NCI-H524 treated with DMSO at 0.1 percent for 48 hours (cell line): Measurements from ENCODE around the gene PUS3.
"Not testable (repeated sequence)": the region's sequence is repeated elsewhere in the genome, so short reads cannot be mapped to it uniquely, and the experiment has no call there.

Source experiments
- DNase-seq: peaks from one replicate; lab custom pipeline; 2025; lab: John Stamatoyannopoulos, UW

PUS3 gene

DNA sequence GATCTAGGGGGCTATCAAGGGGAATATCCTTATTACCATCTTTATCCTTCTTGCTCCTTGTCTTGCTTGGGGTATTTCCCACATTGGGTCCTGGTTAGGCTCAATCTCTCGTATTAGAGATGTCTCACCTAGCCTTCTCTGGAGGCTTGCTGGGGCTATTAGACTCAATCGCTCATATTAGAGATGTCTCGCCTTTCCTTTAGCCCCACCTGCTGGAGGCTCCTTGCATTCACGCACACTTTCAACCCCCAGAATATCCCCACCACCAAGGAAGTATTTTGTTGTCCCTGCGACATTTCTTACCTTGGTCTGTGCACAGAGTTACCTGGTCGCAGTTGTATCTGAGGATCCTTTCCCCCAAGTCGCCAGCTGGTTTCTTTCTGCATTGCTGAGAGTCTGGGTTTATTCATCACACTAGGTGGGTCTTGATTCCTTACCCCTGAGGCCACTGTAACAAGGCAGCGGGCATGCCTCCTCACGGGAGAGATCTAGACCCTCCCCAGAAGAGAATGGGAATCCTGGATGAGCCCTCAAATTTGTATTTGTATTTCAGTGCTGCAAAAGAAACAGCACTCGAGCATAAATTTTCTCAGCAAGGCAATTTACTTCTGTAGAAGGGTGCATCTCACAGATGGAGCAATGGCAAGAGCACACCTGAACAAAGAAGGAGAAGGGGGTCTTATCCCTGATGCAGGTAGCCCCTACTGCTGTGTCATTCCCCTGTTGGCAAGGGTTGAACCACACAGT, 31.4 kb downstream of the PUS3 start:
- DNase-seq: no peak

DNA sequence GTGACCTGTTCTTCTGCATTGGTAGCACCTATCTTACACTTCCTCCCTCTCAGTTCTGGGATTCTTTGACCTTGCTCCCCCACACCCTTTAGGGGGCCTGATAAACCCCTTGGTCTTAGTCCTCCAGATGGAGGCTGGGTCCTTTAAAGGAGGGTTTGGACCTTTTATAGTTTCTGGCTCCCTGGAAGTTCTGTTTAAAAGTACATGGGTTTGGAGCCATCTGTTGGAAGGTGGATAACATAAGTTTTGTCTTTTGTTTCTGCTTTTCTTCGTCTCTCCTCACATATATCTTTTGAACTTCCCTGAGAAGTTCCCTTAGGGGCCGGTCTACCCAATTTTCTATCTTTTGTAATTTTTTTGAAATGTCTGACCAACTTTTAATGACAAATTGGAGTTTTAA, 33.5 kb downstream of the PUS3 start:
- DNase-seq: no peak

DNA sequence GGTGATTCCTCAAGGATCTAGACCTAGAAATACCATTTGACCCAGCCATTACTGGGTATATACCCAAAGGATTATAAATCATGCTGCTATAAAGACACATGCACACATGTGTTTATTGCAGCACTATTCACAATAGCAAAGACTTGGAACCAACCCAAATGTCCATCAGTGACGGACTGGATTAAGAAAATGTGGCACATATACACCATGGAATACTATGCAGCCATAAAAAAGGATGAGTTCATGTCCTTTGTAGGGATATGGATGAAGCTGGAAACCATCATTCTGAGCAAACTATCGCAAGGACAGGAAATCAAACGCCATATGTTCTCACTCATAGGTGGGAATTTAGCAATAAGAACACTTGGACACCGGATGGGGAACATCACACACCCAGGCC, 37.7 kb downstream of the PUS3 start:
- not testable (repeated sequence) for DNase-seq

DNA sequence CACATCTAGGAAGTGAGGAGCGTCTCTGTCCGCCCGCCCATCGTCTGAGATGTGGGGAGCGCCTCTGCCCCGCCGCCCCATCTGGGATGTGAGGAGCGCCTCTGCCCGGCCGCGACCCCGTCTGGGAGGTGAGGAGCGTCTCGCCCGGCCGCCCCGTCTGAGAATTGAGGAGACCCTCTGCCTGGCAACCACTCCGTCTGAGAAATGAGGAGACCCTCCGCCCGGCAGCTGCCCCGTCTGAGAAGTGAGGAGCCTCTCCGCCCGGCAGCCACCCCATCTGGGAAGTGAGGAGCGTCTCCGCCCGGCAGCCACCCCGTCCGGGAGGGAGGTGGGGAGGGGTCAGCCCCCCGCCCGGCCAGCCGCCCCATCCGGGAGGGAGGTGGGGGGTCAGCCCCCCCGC, 40.2 kb downstream of the PUS3 start:
- DNase-seq: not testable (repeated sequence)

DNA sequence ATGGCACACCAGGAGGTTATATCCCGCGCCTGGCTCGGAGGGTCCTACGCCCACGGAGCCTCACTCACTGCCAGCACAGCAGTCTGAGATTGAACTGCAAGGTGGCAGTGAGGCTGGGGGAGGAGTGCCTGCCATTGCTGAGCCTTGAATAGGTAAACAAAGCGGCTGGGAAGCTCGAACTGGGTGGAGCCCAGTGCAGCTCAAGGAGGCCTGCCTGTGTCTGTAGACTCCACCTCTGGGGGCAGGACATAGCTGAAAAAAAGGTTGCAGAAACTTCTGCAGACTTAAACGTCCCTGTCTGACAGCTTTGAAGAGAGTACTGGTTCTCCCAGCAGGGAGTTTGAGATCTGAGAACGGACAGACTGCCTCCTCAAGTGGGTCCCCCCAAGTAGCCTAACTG, 45.3 kb downstream of the PUS3 start:
- DNase-seq: not testable (repeated sequence)

GRCh38 chr11:125846188-125846587, 56.8 kb downstream of the PUS3 start:
- no peak for DNase-seq
